Kidney epithelial cell (primary cell): ENCODE data around the gene TMEM156. TPM values are rescaled to one million over a fixed set of nuclear protein-coding genes. Genes with fewer than 3 reads are reported as not detected.
"Not testable (repeated sequence)": the region's sequence is repeated elsewhere in the genome, so short reads cannot be mapped to it uniquely, and the experiment has no call there.

Experiments used
- DNase-seq: peaks from one replicate; pipeline ENCODE4 v3.0.0-alpha.2; 2010; ENCODE audit warnings: low read depth
- H3K27me3 ChIP-seq: 2 replicates; pipeline ENCODE4 v1.6.0; 2011; ENCODE audit warnings: low read length; ENCODE audit not compliant: control insufficient read depth, insufficient read depth
- H3K36me3 ChIP-seq: 2 replicates; pipeline ENCODE4 v1.5.1; 2011; ENCODE audit warnings: low read length; ENCODE audit not compliant: control insufficient read depth, insufficient read depth
- H3K4me3 ChIP-seq: 2 replicates; pipeline ENCODE4 v1.5.1; 2011; ENCODE audit warnings: low read depth, mild to moderate bottlenecking, control low read depth, low read length
- total RNA-seq: library from RNA; depleted of rRNA; stranded (reverse); fragments of >200 nt; gene quantifications from 2 replicates; pipeline ENCODE4 v1.2.3, GENCODE V29; 2015
- TF ChIP-seq, protein P1 (sequence below): IDR thresholded peaks from 2 replicates; pipeline ENCODE4 v1.5.1; 2011; ENCODE audit warnings: mild to moderate bottlenecking, moderate library complexity, low read length, control low read depth, inconsistent platforms; ENCODE audit not compliant: insufficient read depth, poor library complexity, severe bottlenecking

TMEM156 gene
- total RNA-seq, 1 donor from 2014 or later, result 2.0 TPM

DNA sequence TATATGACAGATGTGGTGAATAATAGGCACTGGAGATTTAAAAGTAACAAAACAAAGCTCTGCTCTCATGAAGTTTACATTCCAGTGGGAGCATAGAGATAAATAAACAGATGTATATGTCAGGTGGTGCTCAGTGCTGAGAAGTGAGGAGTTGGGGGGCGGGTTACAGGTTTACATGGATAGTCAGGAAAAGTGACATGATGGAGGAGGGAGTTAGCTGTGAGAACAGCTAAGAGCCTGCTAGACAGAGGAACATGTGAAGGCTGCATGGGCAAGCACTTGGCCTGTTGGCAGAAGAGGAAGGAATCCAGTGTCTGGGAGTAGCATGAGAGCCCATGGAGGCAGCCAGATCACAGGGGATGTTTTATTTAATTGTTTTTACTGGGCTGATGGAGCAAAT is 10.2 kb upstream of the TMEM156 start:
- no peaks in the 10 kb centered on the region for H3K27me3 ChIP-seq
- TF ChIP-seq, protein P1, sequence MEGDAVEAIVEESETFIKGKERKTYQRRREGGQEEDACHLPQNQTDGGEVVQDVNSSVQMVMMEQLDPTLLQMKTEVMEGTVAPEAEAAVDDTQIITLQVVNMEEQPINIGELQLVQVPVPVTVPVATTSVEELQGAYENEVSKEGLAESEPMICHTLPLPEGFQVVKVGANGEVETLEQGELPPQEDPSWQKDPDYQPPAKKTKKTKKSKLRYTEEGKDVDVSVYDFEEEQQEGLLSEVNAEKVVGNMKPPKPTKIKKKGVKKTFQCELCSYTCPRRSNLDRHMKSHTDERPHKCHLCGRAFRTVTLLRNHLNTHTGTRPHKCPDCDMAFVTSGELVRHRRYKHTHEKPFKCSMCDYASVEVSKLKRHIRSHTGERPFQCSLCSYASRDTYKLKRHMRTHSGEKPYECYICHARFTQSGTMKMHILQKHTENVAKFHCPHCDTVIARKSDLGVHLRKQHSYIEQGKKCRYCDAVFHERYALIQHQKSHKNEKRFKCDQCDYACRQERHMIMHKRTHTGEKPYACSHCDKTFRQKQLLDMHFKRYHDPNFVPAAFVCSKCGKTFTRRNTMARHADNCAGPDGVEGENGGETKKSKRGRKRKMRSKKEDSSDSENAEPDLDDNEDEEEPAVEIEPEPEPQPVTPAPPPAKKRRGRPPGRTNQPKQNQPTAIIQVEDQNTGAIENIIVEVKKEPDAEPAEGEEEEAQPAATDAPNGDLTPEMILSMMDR, result no peak
- no peaks in the 10 kb centered on the region for H3K36me3 ChIP-seq
- H3K4me3 ChIP-seq, result no peak overlapping the region
- DNase-seq, result no peak

DNA sequence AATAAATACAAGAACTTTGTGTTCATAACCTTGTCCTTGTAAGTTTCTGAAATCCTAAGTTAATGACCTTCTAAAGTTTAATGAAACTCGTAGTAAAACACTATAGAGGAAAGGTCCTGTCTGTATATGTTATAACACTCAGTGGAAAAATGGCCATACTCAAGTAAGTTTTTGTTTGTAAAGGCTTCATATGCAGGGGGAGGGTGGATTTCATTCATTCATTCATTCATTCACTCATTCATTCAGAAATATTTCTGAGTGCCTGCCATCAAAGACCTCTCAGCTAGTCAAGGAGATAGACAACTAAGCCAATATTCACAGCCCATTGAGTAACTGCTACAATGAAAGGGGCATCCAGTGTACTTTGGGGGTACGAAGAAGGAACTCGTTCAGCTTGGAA is 6.9 kb upstream of the TMEM156 start:
- Histone ChIP-seq H3K36me3 (no peaks in the 10 kb centered on the region), H3K4me3 (no peak overlapping the region), H3K27me3 (no peaks in the 10 kb centered on the region)
- TF ChIP-seq, protein P1, result no peak
- no peak for DNase-seq

DNA sequence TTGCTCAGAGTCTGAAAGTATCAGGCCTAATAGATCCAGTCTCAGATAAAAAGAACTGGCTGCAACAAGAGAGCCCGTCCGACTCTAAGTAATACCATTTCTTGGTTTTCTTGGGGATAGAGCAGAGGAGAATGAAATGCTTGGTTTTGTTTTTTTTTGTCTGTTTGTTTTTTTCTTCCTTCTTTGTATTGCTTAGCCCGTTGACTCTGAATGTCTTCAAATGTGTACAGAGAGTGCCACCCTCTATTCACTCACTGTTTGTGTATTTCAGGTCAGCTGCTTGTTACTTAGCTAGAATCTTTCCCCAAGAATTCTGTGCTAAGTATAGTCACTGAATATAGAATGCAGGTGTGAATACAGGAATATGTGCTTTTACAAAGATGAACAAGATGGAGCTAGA is 5.7 kb upstream of the TMEM156 start:
- DNase-seq, result no peak
- Histone ChIP-seq H3K36me3 (no peaks in the 10 kb centered on the region), H3K4me3 (no peak overlapping the region), H3K27me3 (no peaks in the 10 kb centered on the region)
- TF ChIP-seq, protein P1, result no peak

DNA sequence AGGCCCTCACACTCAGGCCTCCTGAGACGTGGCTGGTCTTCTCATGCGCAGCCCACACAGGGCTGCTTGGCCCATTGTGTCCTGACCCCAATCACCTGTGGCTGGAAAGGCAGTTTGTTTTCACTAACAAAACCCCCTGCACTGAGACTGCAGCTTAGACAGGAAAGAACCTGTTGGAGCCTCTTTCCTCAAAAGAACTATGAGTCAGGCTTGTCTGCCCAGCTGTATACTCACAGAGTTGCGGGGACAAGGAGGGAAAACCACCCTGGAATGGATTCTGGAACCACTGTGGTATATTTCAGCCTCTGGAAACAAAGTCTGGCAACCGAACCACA is 5.2 kb upstream of the TMEM156 start:
- no peak for DNase-seq
- no peaks in the 10 kb centered on the region for H3K36me3 ChIP-seq
- H3K4me3 ChIP-seq, result no peak overlapping the region
- no peaks in the 10 kb centered on the region for H3K27me3 ChIP-seq
- TF ChIP-seq, protein P1, result no peak

DNA sequence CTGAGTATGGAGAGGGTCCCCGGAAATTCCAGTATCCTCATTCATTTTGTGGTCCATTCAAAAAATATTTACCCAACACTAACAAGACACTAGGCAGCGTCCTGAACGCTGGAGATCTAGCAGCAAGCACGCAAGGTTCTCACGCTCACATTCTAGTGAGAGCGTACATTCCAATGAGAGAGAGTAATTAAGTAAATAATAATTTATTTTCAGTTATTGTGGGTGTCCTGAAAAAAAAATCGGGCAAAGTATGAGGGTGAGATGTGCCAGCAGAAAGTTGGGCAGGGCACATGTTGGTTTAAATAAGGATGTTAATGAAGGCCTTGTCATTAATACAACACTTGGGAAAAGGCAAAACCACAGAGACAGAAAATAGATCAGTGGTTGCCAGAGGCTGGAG is 4.0 kb upstream of the TMEM156 start:
- no peaks in the 10 kb centered on the region for H3K36me3 ChIP-seq
- H3K27me3 ChIP-seq, result no peaks in the 10 kb centered on the region
- no peak overlapping the region for H3K4me3 ChIP-seq
- TF ChIP-seq, protein P1, result no peak
- no peak for DNase-seq

DNA sequence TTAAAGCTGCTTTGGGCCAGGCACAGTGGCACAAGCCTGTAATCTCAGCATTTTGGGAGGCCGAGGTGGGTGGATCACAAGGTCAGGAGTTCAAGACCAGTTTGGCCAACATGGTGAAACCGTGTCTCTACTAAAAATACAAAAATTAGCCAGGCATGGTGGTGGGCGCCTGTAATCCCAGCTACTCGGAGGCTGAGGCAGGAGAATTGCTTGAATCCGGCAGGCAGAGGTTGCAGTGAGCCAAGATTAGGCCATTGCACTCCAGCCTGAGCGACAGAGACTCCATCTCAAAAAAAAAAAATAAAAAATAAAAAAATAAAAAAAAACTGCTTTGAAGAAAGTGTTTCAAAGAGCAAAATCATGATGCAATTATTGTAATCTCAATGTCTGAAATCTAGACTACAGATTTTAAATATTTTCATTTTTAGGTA is 604 bp downstream of the TMEM156 start:
- DNase-seq, H3K4me3 ChIP-seq, H3K36me3 ChIP-seq, H3K27me3 ChIP-seq: not testable (repeated sequence)
